Measurements from ENCODE around the gene ADGRF1. TPM values are rescaled to one million over a fixed set of nuclear protein-coding genes. Genes with fewer than 3 reads are reported as not detected.
A peak's percentile ranks its signal among the peaks of the same experiment; 100 is the strongest.
"Not testable (repeated sequence)": the region's sequence is repeated elsewhere in the genome, so short reads cannot be mapped to it uniquely, and the experiment has no call there.

The ADGRF1 gene
- total RNA-seq, 1 experiment from 2014 or later: not detected

DNA sequence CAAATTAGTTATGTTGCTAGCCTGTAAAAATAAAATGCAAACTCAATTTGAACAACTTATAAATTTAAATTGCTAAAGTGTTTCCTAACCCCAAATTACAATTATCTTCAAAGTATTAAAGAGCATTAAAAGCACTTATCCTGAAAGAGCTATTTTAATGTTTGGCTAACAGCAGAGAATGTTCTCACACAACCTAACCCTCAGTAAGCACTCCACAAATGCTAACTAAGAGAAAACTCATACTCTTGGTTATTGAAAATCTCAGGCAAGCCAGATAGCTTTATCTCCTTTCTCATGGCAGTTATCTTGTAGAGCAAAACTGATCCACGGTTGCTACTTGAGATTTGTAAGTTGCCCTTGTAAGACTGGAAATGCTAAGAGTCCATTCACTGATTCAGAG lies 30.5 kb upstream of the ADGRF1 start:
- Histone ChIP-seq H3K4me3 (ENCODE audit: insufficient read depth, low read depth, low read length) (no peak overlapping the region), H3K36me3 (replicated peaks; ENCODE audit: control insufficient read depth, insufficient read depth, low read length) (no peaks in the 10 kb centered on the region), H3K27me3 (ENCODE audit: control insufficient read depth, insufficient read depth, low read length) (no peaks in the 10 kb centered on the region)
- no peak for DNase-seq

GRCh38 chr6:47071681-47072080 lies 29.5 kb upstream of the ADGRF1 start:
- H3K27me3 ChIP-seq (ENCODE audit: control insufficient read depth, insufficient read depth, low read length): no peaks in the 10 kb centered on the region
- no peak overlapping the region for H3K4me3 ChIP-seq (ENCODE audit: insufficient read depth, low read depth, low read length)
- no peak for DNase-seq

GRCh38 chr6:47070461-47070860 lies 28.3 kb upstream of the ADGRF1 start:
- H3K36me3 ChIP-seq (replicated peaks; ENCODE audit: control insufficient read depth, insufficient read depth, low read length): no peaks in the 10 kb centered on the region

More at GRCh38 chr6:47071681-47072080, 29.5 kb upstream of the ADGRF1 start:
- no peaks in the 10 kb centered on the region for H3K36me3 ChIP-seq (replicated peaks; ENCODE audit: control insufficient read depth, insufficient read depth, low read length)

DNA sequence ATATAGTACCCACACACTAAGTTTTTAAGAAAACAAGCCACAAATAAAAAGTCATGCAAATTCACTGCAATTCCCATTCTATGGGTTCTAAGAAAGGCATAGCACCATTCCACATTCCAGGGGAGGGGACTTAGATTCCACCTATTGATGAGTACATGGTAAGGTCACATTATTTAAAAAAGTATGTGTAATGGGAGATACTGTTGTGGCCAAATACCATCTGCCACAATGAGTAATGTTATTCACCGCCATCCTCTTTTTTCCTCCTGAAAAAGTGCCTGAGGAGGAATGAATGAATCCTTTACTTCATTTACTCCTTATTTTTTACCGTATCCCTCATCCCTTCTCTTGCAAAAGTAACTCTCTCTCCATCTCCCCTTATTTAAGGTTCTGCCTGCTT lies 27.0 kb upstream of the ADGRF1 start:
- Histone ChIP-seq H3K36me3 (replicated peaks; ENCODE audit: control insufficient read depth, insufficient read depth, low read length) (no peaks in the 10 kb centered on the region), H3K27me3 (ENCODE audit: control insufficient read depth, insufficient read depth, low read length) (no peaks in the 10 kb centered on the region), H3K4me3 (ENCODE audit: insufficient read depth, low read depth, low read length) (no peak overlapping the region)
- DNase-seq: no peak

More at GRCh38 chr6:47070461-47070860, 28.3 kb upstream of the ADGRF1 start:
- no peak for DNase-seq
- no peak overlapping the region for H3K4me3 ChIP-seq (ENCODE audit: insufficient read depth, low read depth, low read length)
- no peaks in the 10 kb centered on the region for H3K27me3 ChIP-seq (ENCODE audit: control insufficient read depth, insufficient read depth, low read length)

GRCh38 chr6:47066418-47066817 lies 24.3 kb upstream of the ADGRF1 start:
- no peaks in the 10 kb centered on the region for H3K36me3 ChIP-seq (replicated peaks; ENCODE audit: control insufficient read depth, insufficient read depth, low read length)
- no peak overlapping the region for H3K4me3 ChIP-seq (ENCODE audit: insufficient read depth, low read depth, low read length)
- no peak for DNase-seq
- H3K27me3 ChIP-seq (ENCODE audit: control insufficient read depth, insufficient read depth, low read length): no peaks in the 10 kb centered on the region

DNA sequence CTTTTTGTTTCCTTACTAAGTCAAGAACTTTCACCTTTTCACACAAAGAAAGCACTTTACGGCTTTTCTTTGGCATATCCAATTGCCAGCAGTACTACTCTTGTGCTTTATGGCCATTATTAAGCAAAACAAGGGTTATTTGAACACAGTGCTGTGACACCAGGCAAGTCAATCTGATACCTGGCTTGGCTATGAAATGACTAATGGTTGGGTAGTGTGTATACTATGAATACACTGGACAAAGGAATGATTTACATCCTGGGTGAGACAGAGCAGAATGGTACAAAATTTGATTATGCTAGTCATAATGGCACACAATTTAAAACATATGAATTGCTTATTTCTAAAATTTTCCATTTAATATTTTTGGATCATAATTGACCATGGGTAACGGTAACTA lies 22.1 kb upstream of the ADGRF1 start:
- DNase-seq: no peak
- Histone ChIP-seq H3K4me3 (ENCODE audit: insufficient read depth, low read depth, low read length) (no peak overlapping the region), H3K36me3 (replicated peaks; ENCODE audit: control insufficient read depth, insufficient read depth, low read length) (no peaks in the 10 kb centered on the region), H3K27me3 (ENCODE audit: control insufficient read depth, insufficient read depth, low read length) (no peaks in the 10 kb centered on the region)

GRCh38 chr6:47062346-47062745 lies 20.2 kb upstream of the ADGRF1 start:
- DNase-seq: no peak
- Histone ChIP-seq H3K27me3 (ENCODE audit: control insufficient read depth, insufficient read depth, low read length) (no peaks in the 10 kb centered on the region), H3K36me3 (replicated peaks; ENCODE audit: control insufficient read depth, insufficient read depth, low read length) (no peaks in the 10 kb centered on the region), H3K4me3 (ENCODE audit: insufficient read depth, low read depth, low read length) (no peak overlapping the region)

DNA sequence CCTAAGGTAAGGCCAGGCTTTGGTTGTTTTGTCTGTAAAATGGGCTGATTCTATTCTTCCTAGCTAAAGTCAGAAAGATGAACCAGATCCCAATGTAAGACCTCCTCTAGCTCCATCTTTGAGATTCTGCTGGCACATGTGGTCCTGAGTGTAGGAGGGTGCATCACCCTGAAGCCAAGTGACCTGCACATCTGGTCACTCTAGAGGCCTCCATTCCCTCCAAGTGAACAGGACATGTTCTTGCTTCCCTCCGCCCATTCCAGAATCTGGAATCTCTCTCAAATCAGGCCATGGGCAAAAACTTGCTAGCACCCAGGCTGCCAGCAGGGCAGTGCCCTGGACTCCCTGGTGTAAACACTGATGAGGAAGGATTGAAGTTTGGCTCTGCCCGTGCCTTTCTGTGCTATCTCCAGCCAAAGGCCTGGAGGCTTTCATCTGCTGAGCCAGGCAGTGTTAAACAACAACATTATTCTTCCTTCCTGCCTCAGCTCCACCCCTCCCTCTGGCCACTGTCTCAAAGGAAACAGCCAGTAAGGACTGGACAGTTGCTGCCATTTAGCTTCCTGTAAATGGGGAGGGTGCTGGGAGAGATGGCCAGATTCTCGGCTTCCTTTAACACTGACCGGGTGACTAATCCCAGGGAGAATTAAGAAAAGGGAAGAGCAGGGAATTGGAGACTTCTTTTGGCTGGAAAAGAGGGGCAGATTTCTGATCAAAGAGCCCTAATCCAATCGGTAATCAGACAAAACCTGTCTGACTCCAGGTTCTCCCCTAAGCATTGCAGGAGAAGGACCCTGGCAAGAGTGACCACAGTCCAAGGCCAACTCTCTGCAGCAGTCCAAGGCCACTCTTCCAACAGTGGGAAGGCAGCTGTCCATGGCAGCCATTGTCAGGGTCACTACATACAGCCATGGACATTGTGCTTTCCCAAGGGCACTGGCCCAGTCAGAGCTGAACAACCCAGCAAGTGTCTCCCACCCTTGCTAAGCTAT lies 19.5 kb upstream of the ADGRF1 start:
- H3K36me3 ChIP-seq (replicated peaks; ENCODE audit: control insufficient read depth, insufficient read depth, low read length): no peaks in the 10 kb centered on the region
- DNase-seq: no peak
- H3K27me3 ChIP-seq (ENCODE audit: control insufficient read depth, insufficient read depth, low read length): no peaks in the 10 kb centered on the region
- H3K4me3 ChIP-seq (ENCODE audit: insufficient read depth, low read depth, low read length): no peak overlapping the region

- Histone ChIP-seq H3K4me3 (ENCODE audit: insufficient read depth, low read depth, low read length) (no peak overlapping the region), H3K36me3 (replicated peaks; ENCODE audit: control insufficient read depth, insufficient read depth, low read length) (no peaks in the 10 kb centered on the region), H3K27me3 (ENCODE audit: control insufficient read depth, insufficient read depth, low read length) (no peaks in the 10 kb centered on the region)
- no peak for DNase-seq
Observed at GRCh38 chr6:47059216-47059885, 17.2 kb upstream of the ADGRF1 start.

- no peak for DNase-seq
- Histone ChIP-seq H3K27me3 (ENCODE audit: control insufficient read depth, insufficient read depth, low read length) (no peaks in the 10 kb centered on the region), H3K36me3 (replicated peaks; ENCODE audit: control insufficient read depth, insufficient read depth, low read length) (no peaks in the 10 kb centered on the region), H3K4me3 (ENCODE audit: insufficient read depth, low read depth, low read length) (no peak overlapping the region)
Observed at GRCh38 chr6:47057830-47058540, 15.9 kb upstream of the ADGRF1 start.

GRCh38 chr6:47056832-47057231 lies 14.7 kb upstream of the ADGRF1 start:
- no peaks in the 10 kb centered on the region for H3K36me3 ChIP-seq (replicated peaks; ENCODE audit: control insufficient read depth, insufficient read depth, low read length)
- no peak overlapping the region for H3K4me3 ChIP-seq (ENCODE audit: insufficient read depth, low read depth, low read length)
- DNase-seq: no peak
- no peaks in the 10 kb centered on the region for H3K27me3 ChIP-seq (ENCODE audit: control insufficient read depth, insufficient read depth, low read length)

DNA sequence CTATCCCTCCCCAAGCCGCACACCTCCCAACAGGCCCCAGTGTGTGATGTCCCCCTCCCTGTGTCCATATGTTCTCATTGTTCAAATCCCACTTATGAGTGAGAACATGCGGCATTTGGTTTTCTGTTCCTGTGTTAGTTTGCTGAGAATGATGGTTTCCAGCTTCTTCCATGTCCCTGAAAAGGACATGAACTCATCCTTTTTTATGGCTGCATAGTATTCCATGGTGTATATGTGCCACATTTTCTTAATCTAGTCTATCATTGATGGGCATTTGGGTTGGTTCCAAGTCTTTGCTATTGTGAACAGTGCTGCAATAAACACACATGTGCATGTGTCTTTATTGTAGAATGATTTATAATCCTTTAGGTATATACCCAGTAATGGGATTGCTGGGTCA lies 12.2 kb upstream of the ADGRF1 start:
- H3K4me3 ChIP-seq (ENCODE audit: insufficient read depth, low read depth, low read length); DNase-seq; H3K36me3 ChIP-seq (replicated peaks; ENCODE audit: control insufficient read depth, insufficient read depth, low read length); H3K27me3 ChIP-seq (ENCODE audit: control insufficient read depth, insufficient read depth, low read length): not testable (repeated sequence)

DNA sequence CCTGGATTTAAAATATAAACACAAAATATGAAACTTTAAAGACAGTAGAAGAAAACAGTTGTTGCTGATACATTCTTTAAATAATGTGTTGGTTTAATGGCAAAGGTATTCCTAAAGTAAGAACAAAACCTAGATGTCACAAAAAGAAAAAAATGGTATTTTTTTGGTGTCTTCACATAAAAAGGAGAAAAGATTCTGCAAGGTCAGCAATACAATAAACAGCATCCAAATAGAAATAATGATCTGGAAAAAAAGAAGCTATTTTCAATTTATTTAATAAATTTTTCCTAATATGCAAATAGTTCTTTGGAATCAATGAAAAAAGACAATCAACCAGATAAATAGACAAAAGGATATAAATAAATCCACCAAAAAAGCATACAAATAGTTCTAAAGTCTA lies 6.5 kb upstream of the ADGRF1 start:
- Histone ChIP-seq H3K4me3 (ENCODE audit: insufficient read depth, low read depth, low read length) (no peak overlapping the region), H3K36me3 (replicated peaks; ENCODE audit: control insufficient read depth, insufficient read depth, low read length) (no peaks in the 10 kb centered on the region), H3K27me3 (ENCODE audit: control insufficient read depth, insufficient read depth, low read length) (no peaks in the 10 kb centered on the region)
- DNase-seq: no peak

DNA sequence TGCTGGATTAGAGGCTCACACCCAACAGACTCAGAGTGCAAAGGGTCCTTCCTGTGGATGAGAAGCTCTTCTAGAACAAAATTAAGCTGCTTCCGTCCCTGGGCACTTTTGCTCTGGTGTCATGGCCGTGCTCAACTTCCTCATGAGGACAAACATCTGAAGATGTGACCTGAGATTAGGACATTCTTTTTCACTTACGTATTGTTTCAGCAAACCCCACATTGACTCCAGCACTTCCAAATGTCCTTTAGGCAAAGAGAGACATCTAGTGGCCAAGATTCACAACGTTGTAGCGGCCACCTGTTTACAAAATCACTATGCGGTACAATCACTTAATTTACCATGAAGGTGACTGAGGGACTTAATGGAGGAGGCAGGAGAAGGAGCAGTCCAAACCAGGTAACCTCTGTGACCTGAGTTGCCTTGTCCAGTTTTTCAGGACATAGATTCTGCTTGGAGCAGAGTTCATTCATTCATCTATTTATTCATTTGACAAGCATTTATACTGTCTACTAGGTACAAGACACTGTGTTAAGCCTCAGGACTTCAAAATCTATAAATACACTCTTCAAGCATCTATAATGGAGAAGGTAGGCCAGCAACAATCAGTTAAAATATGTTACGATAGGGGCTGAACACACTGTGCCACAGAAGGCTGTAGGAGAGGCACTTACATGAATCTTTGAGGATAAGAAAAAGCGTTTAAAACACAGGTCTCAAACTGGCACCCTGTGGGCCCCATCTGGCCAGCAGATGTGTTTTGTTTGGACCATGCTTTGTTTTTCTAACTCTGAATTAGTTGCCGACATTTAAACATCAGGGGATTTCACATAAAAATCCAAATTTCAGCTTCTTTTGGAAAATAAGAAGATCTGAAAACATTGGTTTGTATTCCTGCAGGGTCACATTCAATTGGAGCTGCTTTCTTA lies 5.6 kb upstream of the ADGRF1 start:
- Histone ChIP-seq H3K27me3 (ENCODE audit: control insufficient read depth, insufficient read depth, low read length) (no peaks in the 10 kb centered on the region), H3K4me3 (ENCODE audit: insufficient read depth, low read depth, low read length) (no peak overlapping the region), H3K36me3 (replicated peaks; ENCODE audit: control insufficient read depth, insufficient read depth, low read length) (no peaks in the 10 kb centered on the region)
- DNase-seq: peak; percentile 30
